IMR-90 (cell line): Measurements from ENCODE around the gene PARP6. TPM values are rescaled to one million over a fixed set of nuclear protein-coding genes. Genes with fewer than 3 reads are reported as not detected.

Experiments used
- ATAC-seq: fragments of 200-7000 bp; cut with Tn5 transposase; 2 replicates; pipeline ENCODE4 v1.9.1; 2020; ENCODE audit warnings: low read depth, mild to moderate bottlenecking, moderate library complexity
- BruUV-seq: library from RNA; stranded (reverse); fragments of 400-500 nt; replicated peaks from 2 replicates; lab custom pipeline; 2021; lab: Mats Ljungman, UMichigan
- CTCF ChIA-PET: fragments of 300-600 bp; formaldehyde crosslinking; extraction: SDS; loops from one replicate; lab custom pipeline; 2021; ENCODE audit warnings: antibody characterized with exemption; lab: Yijun Ruan, JAX
- POLR2A ChIA-PET: fragments of 300-600 bp; sonication (Branson Sonifier 250); formaldehyde crosslinking; loops from one replicate; lab custom pipeline; 2022; ENCODE audit warnings: antibody characterized with exemption; ENCODE audit not compliant: unreplicated experiment; lab: Charles Lee
- DNase-seq: peaks from one replicate; pipeline ENCODE4 v3.0.0; 2013
- H2AFZ ChIP-seq: replicated peaks from 2 replicates; pipeline ENCODE3; 2013; ENCODE audit warnings: low read length, mild to moderate bottlenecking; ENCODE audit not compliant: poor library complexity
- H2AK5ac ChIP-seq: 2 replicates; pipeline ENCODE4 v1.6.1; 2013; ENCODE audit warnings: low read depth, low read length, inconsistent platforms
- H2AK9ac ChIP-seq: replicated peaks from 2 replicates; pipeline ENCODE3; 2013; ENCODE audit warnings: mild to moderate bottlenecking, low read depth, low read length, moderate library complexity; ENCODE audit not compliant: poor library complexity
- H2BK120ac ChIP-seq: 2 replicates; pipeline ENCODE4 v1.6.1; 2013; ENCODE audit warnings: low read depth, low read length, inconsistent platforms
- H2BK15ac ChIP-seq: 3 replicates; pipeline ENCODE4 v1.6.1; 2013; ENCODE audit warnings: low read depth, low read length, inconsistent platforms
- H2BK20ac ChIP-seq: 2 replicates; pipeline ENCODE4 v1.6.1; 2013; ENCODE audit warnings: low read depth, mild to moderate bottlenecking, inconsistent platforms, low read length, moderate library complexity
- H2BK5ac ChIP-seq: 2 replicates; pipeline ENCODE4 v1.6.1; 2013; ENCODE audit warnings: mild to moderate bottlenecking, low read depth, low read length, inconsistent platforms; ENCODE audit not compliant: poor library complexity, severe bottlenecking
- H3K14ac ChIP-seq: replicated peaks from 2 replicates; pipeline ENCODE4 v1.6.1; 2013; ENCODE audit warnings: low read depth, low read length, inconsistent platforms
- H3K18ac ChIP-seq: 2 replicates; pipeline ENCODE4 v1.6.1; 2013; ENCODE audit warnings: low read depth, low read length, control low read depth
- H3K23ac ChIP-seq: 2 replicates; pipeline ENCODE4 v1.6.1; 2013; ENCODE audit warnings: low read depth, low read length, inconsistent platforms
- H3K27ac ChIP-seq: 2 replicates; pipeline ENCODE4 v1.5.1; 2013; ENCODE audit warnings: mild to moderate bottlenecking, control low read depth, low read length; ENCODE audit not compliant: insufficient read depth
- H3K27me3 ChIP-seq: 2 replicates; pipeline ENCODE4 v1.6.1; 2013; ENCODE audit warnings: low read length; ENCODE audit not compliant: control insufficient read depth, insufficient read depth
- H3K36me3 ChIP-seq: 2 replicates; pipeline ENCODE4 v1.6.1; 2013; ENCODE audit warnings: low read length, mixed read lengths; ENCODE audit not compliant: control insufficient read depth, insufficient read depth
- H3K4ac ChIP-seq: 2 replicates; pipeline ENCODE4 v1.6.1; 2013; ENCODE audit warnings: low read depth, low read length, inconsistent platforms
- H3K4me1 ChIP-seq: 2 replicates; pipeline ENCODE4 v1.6.1; 2013; ENCODE audit warnings: low read length, mixed read lengths; ENCODE audit not compliant: control insufficient read depth, insufficient read depth
- H3K4me2 ChIP-seq: 2 replicates; pipeline ENCODE4 v1.6.1; 2013; ENCODE audit warnings: low read depth, mild to moderate bottlenecking, control low read depth, low read length, moderate library complexity
- H3K4me3 ChIP-seq: 2 replicates; pipeline ENCODE4 v1.5.1; 2013; ENCODE audit warnings: low read depth, mild to moderate bottlenecking, control low read depth, low read length, moderate library complexity; ENCODE audit not compliant: insufficient read depth
- H3K56ac ChIP-seq: 2 replicates; pipeline ENCODE4 v1.6.1; 2013; ENCODE audit warnings: low read length, inconsistent platforms; ENCODE audit not compliant: insufficient read depth; ENCODE audit errors: extremely low read depth
- H3K79me1 ChIP-seq, 2 experiments: 2 replicates each; pipeline ENCODE4 v1.6.1; 2013; ENCODE audit warnings: low read length in 2 of 2, inconsistent platforms in 1 of 2, low read depth in 1 of 2
- H3K9ac ChIP-seq: 2 replicates; pipeline ENCODE4 v1.6.1; 2013; ENCODE audit warnings: low read depth, low read length, control low read depth
- H3K9me1 ChIP-seq: 2 replicates; pipeline ENCODE4 v1.6.1; 2013; ENCODE audit warnings: low read length, inconsistent platforms; ENCODE audit not compliant: insufficient read depth
- H3K9me3 ChIP-seq: 2 replicates; pipeline ENCODE4 v1.6.1; 2013; ENCODE audit warnings: low read length; ENCODE audit not compliant: control insufficient read depth, insufficient read depth
- H4K20me1 ChIP-seq: 2 replicates; pipeline ENCODE4 v1.6.1; 2013; ENCODE audit warnings: low read length, inconsistent platforms; ENCODE audit not compliant: insufficient read depth
- H4K5ac ChIP-seq: 2 replicates; pipeline ENCODE4 v1.6.1; 2013; ENCODE audit warnings: mild to moderate bottlenecking, low read depth, low read length, control low read depth
- H4K8ac ChIP-seq, 2 experiments: 2 replicates each; pipeline ENCODE4 v1.6.1; 2013; ENCODE audit warnings: low read depth in 2 of 2, low read length in 2 of 2, control low read depth in 1 of 2, inconsistent platforms in 1 of 2
- H4K91ac ChIP-seq: 2 replicates; pipeline ENCODE4 v1.6.1; 2013; ENCODE audit warnings: low read depth, low read length, inconsistent platforms; ENCODE audit not compliant: insufficient read depth
- BHLHE40 ChIP-seq: fragments of 150-350 bp; IDR thresholded peaks from 2 replicates; pipeline ENCODE4 v1.6.1; 2016; ENCODE audit warnings: mild to moderate bottlenecking, low read depth, low read length
- CEBPB ChIP-seq: IDR thresholded peaks from 2 replicates; pipeline ENCODE4 v1.6.1; 2012; ENCODE audit warnings: low read depth, low read length, improper control_type of control experiment
- CHD1 ChIP-seq: IDR thresholded peaks from 2 replicates; pipeline ENCODE4 v1.6.1; 2012; ENCODE audit warnings: low read depth, low read length, improper control_type of control experiment
- FOS ChIP-seq: fragments of 150-350 bp; IDR thresholded peaks from 2 replicates; pipeline ENCODE4 v1.6.1; 2016; ENCODE audit warnings: low read depth, low read length
- MAFK ChIP-seq: IDR thresholded peaks from 2 replicates; pipeline ENCODE4 v1.6.1; 2012; ENCODE audit warnings: low read depth, low read length, improper control_type of control experiment
- MAZ ChIP-seq: IDR thresholded peaks from 2 replicates; pipeline ENCODE4 v1.6.1; 2012; ENCODE audit warnings: low read depth, mild to moderate bottlenecking, low read length, improper control_type of control experiment, moderate library complexity, borderline replicate concordance
- MXI1 ChIP-seq: IDR thresholded peaks from 2 replicates; pipeline ENCODE4 v1.6.1; 2012; ENCODE audit warnings: low read depth, mild to moderate bottlenecking, low read length, moderate library complexity, borderline replicate concordance
- NFE2L2 ChIP-seq: fragments of 150-350 bp; IDR thresholded peaks from 2 replicates; pipeline ENCODE4 v1.6.1; 2016; ENCODE audit warnings: low read depth, mild to moderate bottlenecking, low read length
- POLR2A ChIP-seq: IDR thresholded peaks from 2 replicates; pipeline ENCODE4 v1.6.1; 2012; ENCODE audit warnings: mild to moderate bottlenecking, low read depth, low read length
- RAD21 ChIP-seq: IDR thresholded peaks from 2 replicates; pipeline ENCODE4 v1.6.1; 2012; ENCODE audit warnings: low read length, improper control_type of control experiment
- RCOR1 ChIP-seq: IDR thresholded peaks from 2 replicates; pipeline ENCODE4 v1.6.1; 2012; ENCODE audit warnings: mild to moderate bottlenecking, low read length, improper control_type of control experiment; ENCODE audit not compliant: insufficient replicate concordance
- RFX5 ChIP-seq: IDR thresholded peaks from 2 replicates; pipeline ENCODE4 v1.8.0; 2012; ENCODE audit warnings: low read depth, mild to moderate bottlenecking, low read length, moderate library complexity
- SMC3 ChIP-seq: fragments of 150-350 bp; IDR thresholded peaks from 2 replicates; pipeline ENCODE4 v1.6.1; 2016; ENCODE audit warnings: low read depth, mild to moderate bottlenecking, antibody characterized with exemption, low read length, moderate library complexity
- WGBS, 2 experiments: methylation state at CpG; one replicate each; pipeline versions ENCODE4 v1.1.5 to v1.1.7; 2013; ENCODE audit warnings: missing lambda C conversion rate in 2 of 2; ENCODE audit not compliant: insufficient read length in 1 of 2; ENCODE audit errors: extremely low coverage in 2 of 2; 5-methylcytosine and 5-hydroxymethylcytosine counted together
- dilution Hi-C: fragments of 300-500 bp; cut with HindIII; formaldehyde crosslinking; loops from one replicate; pipeline ENCODE4 v1.14.3; 2018; ENCODE audit warnings: low sequenced_read_pairs; ENCODE audit not compliant: unreplicated experiment
- in situ Hi-C: fragments of 300-500 bp; cut with MboI; formaldehyde crosslinking; loops from 3 replicates; pipeline ENCODE4 v1.14.3; 2019; ENCODE audit warnings: low sequenced_read_pairs, inconsistent platforms, mixed read lengths
- intact Hi-C: fragments of 100-400 bp; cut with micrococcal nuclease; formaldehyde crosslinking; loops from 2 replicates; pipeline ENCODE4 v1.10.0; 2022
- polyA plus RNA-seq, 3 experiments: library from polyadenylated mRNA; depleted of rRNA; stranded (reverse); fragments of >200 nt; gene quantifications; 2 replicates each; pipeline ENCODE4 v1.2.3, GENCODE V29; 2012; ENCODE audit warnings: low replicate concordance in 1 of 3
- total RNA-seq: library from RNA; depleted of rRNA; stranded (reverse); fragments of >200 nt; gene quantifications from 2 replicates; pipeline ENCODE4 v1.2.3, GENCODE V29; 2012
- TF ChIP-seq, protein P1 (sequence below): fragments of 150-350 bp; IDR thresholded peaks from 2 replicates; pipeline ENCODE4 v1.6.1; 2016; ENCODE audit warnings: low read depth, mild to moderate bottlenecking, low read length, moderate library complexity, borderline replicate concordance
- TF ChIP-seq, protein P2 (sequence below): conservative IDR thresholded peaks from 2 replicates; pipeline ENCODE4 v1.5.1; 2012; ENCODE audit warnings: mild to moderate bottlenecking, low read depth, low read length, improper control_type of control experiment
- TF ChIP-seq, protein P3 (sequence below): fragments of 150-350 bp; IDR thresholded peaks from 2 replicates; pipeline ENCODE4 v1.6.1; 2017; ENCODE audit warnings: mild to moderate bottlenecking, antibody characterized with exemption, low read length, low read depth

The PARP6 gene
- total and polyA plus RNA-seq, 2 of the 4 experiments (the other 2 are of a cell fraction): 13.4 to 45.1 TPM

DNA sequence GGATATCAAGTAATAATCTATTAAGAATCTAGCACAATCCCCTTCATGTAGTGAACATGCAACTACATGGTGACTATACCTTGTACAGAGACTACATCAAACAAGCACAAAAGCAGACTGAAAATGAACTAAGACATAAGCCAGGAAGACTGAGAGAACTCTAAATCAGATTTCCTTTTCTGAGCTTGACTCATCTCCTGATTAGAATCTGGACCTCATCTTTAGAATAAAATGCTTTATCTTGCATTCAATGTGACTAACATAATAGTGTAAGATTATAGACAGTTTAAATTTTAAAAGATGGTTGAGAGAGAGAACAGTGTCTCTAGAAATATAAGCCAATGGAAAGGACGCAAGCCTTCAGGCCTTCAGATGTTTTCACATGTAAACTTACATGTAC lies 23.8 kb downstream of the PARP6 start:
- H3K4me3 ChIP-seq: no peak overlapping the region
- TF ChIP-seq SMC3: no peak
- TF ChIP-seq RAD21: no peak
- TF ChIP-seq, protein P1, sequence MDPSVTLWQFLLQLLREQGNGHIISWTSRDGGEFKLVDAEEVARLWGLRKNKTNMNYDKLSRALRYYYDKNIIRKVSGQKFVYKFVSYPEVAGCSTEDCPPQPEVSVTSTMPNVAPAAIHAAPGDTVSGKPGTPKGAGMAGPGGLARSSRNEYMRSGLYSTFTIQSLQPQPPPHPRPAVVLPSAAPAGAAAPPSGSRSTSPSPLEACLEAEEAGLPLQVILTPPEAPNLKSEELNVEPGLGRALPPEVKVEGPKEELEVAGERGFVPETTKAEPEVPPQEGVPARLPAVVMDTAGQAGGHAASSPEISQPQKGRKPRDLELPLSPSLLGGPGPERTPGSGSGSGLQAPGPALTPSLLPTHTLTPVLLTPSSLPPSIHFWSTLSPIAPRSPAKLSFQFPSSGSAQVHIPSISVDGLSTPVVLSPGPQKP: no peak
- no peak for TF ChIP-seq RFX5
- TF ChIP-seq FOS: no peak
- TF ChIP-seq RCOR1: no peak
- TF ChIP-seq, protein P2, sequence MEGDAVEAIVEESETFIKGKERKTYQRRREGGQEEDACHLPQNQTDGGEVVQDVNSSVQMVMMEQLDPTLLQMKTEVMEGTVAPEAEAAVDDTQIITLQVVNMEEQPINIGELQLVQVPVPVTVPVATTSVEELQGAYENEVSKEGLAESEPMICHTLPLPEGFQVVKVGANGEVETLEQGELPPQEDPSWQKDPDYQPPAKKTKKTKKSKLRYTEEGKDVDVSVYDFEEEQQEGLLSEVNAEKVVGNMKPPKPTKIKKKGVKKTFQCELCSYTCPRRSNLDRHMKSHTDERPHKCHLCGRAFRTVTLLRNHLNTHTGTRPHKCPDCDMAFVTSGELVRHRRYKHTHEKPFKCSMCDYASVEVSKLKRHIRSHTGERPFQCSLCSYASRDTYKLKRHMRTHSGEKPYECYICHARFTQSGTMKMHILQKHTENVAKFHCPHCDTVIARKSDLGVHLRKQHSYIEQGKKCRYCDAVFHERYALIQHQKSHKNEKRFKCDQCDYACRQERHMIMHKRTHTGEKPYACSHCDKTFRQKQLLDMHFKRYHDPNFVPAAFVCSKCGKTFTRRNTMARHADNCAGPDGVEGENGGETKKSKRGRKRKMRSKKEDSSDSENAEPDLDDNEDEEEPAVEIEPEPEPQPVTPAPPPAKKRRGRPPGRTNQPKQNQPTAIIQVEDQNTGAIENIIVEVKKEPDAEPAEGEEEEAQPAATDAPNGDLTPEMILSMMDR: no peak
- TF ChIP-seq, protein P3, sequence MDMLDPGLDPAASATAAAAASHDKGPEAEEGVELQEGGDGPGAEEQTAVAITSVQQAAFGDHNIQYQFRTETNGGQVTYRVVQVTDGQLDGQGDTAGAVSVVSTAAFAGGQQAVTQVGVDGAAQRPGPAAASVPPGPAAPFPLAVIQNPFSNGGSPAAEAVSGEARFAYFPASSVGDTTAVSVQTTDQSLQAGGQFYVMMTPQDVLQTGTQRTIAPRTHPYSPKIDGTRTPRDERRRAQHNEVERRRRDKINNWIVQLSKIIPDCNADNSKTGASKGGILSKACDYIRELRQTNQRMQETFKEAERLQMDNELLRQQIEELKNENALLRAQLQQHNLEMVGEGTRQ: no peak
- no peak for TF ChIP-seq POLR2A
- no peak for TF ChIP-seq MAFK
- no peak for TF ChIP-seq MXI1
- TF ChIP-seq CEBPB: no peak
- TF ChIP-seq MAZ: no peak
- no peak for TF ChIP-seq BHLHE40
- no peak for TF ChIP-seq NFE2L2
- no peak for TF ChIP-seq CHD1
- peaks cover 32% of the 10 kb centered on the region for H3K36me3 ChIP-seq
- no peak overlapping the region for H3K4ac ChIP-seq
- H3K18ac ChIP-seq: no peak overlapping the region
- no peak overlapping the region for H2BK120ac ChIP-seq
- no peak overlapping the region for H2AK5ac ChIP-seq
- POLR2A ChIA-PET: no interaction called here
- H2BK20ac ChIP-seq: no peak overlapping the region
- no TSS peak for BruUV-seq
- H3K56ac ChIP-seq: no peak overlapping the region
- WGBS, 2 experiments: no CpG with 5 or more reads among the region's 1 CpG
- intact Hi-C loops (no loop called here), in situ Hi-C loops (no loop called here), dilution Hi-C loops (no loop called here)
- no peak for ATAC-seq
- no peak overlapping the region for H2BK15ac ChIP-seq
- no peaks in the 10 kb centered on the region for H3K4me1 ChIP-seq
- H3K14ac ChIP-seq: no peak overlapping the region
- H4K8ac ChIP-seq: no peak overlapping the region
- no peak overlapping the region for H2AK9ac ChIP-seq
- no peak overlapping the region for H3K9ac ChIP-seq
- no peak overlapping the region for H3K23ac ChIP-seq
- CTCF ChIA-PET: no interaction called here
- no peak overlapping the region for H4K91ac ChIP-seq
- no peak overlapping the region for H4K5ac ChIP-seq
- H2BK5ac ChIP-seq: no peak overlapping the region
- no peak overlapping the region for H3K4me2 ChIP-seq
- H3K79me1 ChIP-seq: peaks cover 3 to 4% of the 10 kb centered on the region in 2 experiments; a peak in 2 of 4 replicates
- H3K27me3 ChIP-seq: no peaks in the 10 kb centered on the region
- DNase-seq: no peak
- H2AFZ ChIP-seq: no peak overlapping the region
- peaks cover 3% of the 10 kb centered on the region; the same call in 1 of the 2 replicates for H3K9me1 ChIP-seq
- no peak overlapping the region for H3K27ac ChIP-seq
- H4K20me1 ChIP-seq: no peaks in the 10 kb centered on the region
- no peaks in the 10 kb centered on the region for H3K9me3 ChIP-seq
